CD14-positive monocyte (primary cell): ENCODE data around the gene SCAF11. TPM values are rescaled to one million over a fixed set of nuclear protein-coding genes. Genes with fewer than 3 reads are reported as not detected.

Experiments
- DNase-seq, 3 donors: peaks; one replicate each; pipeline ENCODE4 v3.0.0-alpha.2; 2011 to 2022
- H2AFZ ChIP-seq: 2 replicates; pipeline ENCODE4 v1.6.0; 2012; ENCODE audit warnings: mild to moderate bottlenecking, low read depth, low read length, inconsistent platforms; ENCODE audit not compliant: insufficient read depth, poor library complexity, severe bottlenecking
- H3K27ac ChIP-seq, 2 donors: 1 replicate in 1 of 2; 2 replicates in 1 of 2; pipeline ENCODE4 v1.5.1; 2012 to 2013; ENCODE audit warnings: low read length in 2 of 2, control low read depth in 1 of 2, inconsistent platforms in 1 of 2, low read depth in 1 of 2, mild to moderate bottlenecking in 1 of 2
- H3K27me3 ChIP-seq, 2 donors: one replicate each; pipeline versions ENCODE4 v1.6.0 to v1.6.1; 2011 to 2013; ENCODE audit warnings: low read length in 2 of 2; ENCODE audit not compliant: control insufficient read depth in 2 of 2, insufficient read depth in 2 of 2
- H3K36me3 ChIP-seq, 2 donors: replicated peaks in 1 of 2; 1 replicate in 1 of 2; 2 replicates in 1 of 2; pipeline versions ENCODE4 v1.5.1 to v1.6.1; 2012 to 2013; ENCODE audit warnings: low read length in 2 of 2, control low read depth in 1 of 2, inconsistent platforms in 1 of 2, mild to moderate bottlenecking in 1 of 2; ENCODE audit not compliant: insufficient read depth in 2 of 2, control insufficient read depth in 1 of 2
- H3K4me1 ChIP-seq, 2 donors: 1 replicate in 1 of 2; 2 replicates in 1 of 2; pipeline versions ENCODE4 v1.5.1 to v1.6.1; 2012 to 2013; ENCODE audit warnings: low read length in 2 of 2, control low read depth in 1 of 2, inconsistent platforms in 1 of 2, mild to moderate bottlenecking in 1 of 2, moderate library complexity in 1 of 2; ENCODE audit not compliant: insufficient read depth in 2 of 2, control insufficient read depth in 1 of 2
- H3K4me2 ChIP-seq: replicated peaks from 2 replicates; pipeline ENCODE3; 2012; ENCODE audit warnings: low read length, moderate library complexity, mild to moderate bottlenecking; ENCODE audit not compliant: poor library complexity, severe bottlenecking; ENCODE audit errors: extremely low read depth
- H3K4me3 ChIP-seq, 3 experiments: fragments of 200-600 bp in 1 of 3; sonication (generic) in 1 of 3; replicated peaks in 1 of 3; 1 replicate in 2 of 3; 2 replicates in 1 of 3; pipeline ENCODE4 v1.5.1; 2011 to 2013; ENCODE audit warnings: low read length in 3 of 3, mild to moderate bottlenecking in 3 of 3, control low read depth in 2 of 3, low read depth in 2 of 3, inconsistent platforms in 1 of 3, moderate library complexity in 1 of 3
- H3K79me2 ChIP-seq: 2 replicates; pipeline ENCODE4 v1.6.0; 2012; ENCODE audit warnings: mild to moderate bottlenecking, control low read depth, inconsistent platforms, low read length, moderate library complexity; ENCODE audit not compliant: insufficient read depth
- H3K9ac ChIP-seq: 2 replicates; pipeline ENCODE4 v1.6.0; 2017; ENCODE audit warnings: low read length, mild to moderate bottlenecking; ENCODE audit not compliant: insufficient read depth, poor library complexity, severe bottlenecking
- H3K9me3 ChIP-seq, 2 donors: replicated peaks in 1 of 2; 1 replicate in 1 of 2; 2 replicates in 1 of 2; pipeline versions ENCODE4 v1.5.1 to v1.6.1; 2012 to 2013; ENCODE audit warnings: low read length in 2 of 2, control low read depth in 1 of 2; ENCODE audit not compliant: control insufficient read depth in 1 of 2, insufficient read depth in 1 of 2
- H4K20me1 ChIP-seq: 2 replicates; pipeline ENCODE4 v1.6.0; 2012; ENCODE audit warnings: mild to moderate bottlenecking, low read length, control low read depth, moderate library complexity; ENCODE audit not compliant: insufficient read depth
- H3K27ac Mint-ChIP-seq, 7 donors: one replicate each; pipeline ENCODE4 v1.8.0; 2020; ENCODE audit warnings: mild to moderate bottlenecking in 7 of 7, mixed read lengths in 7 of 7, moderate library complexity in 6 of 7, inconsistent platforms in 2 of 7
- H3K27me3 Mint-ChIP-seq, 3 donors: one replicate each; pipeline ENCODE4 v1.8.0; 2021 to 2022; ENCODE audit warnings: low read depth in 3 of 3, mild to moderate bottlenecking in 3 of 3, mixed read lengths in 3 of 3, moderate library complexity in 3 of 3, inconsistent platforms in 1 of 3
- H3K36me3 Mint-ChIP-seq, 2 donors: one replicate each; pipeline ENCODE4 v1.8.0; 2020; ENCODE audit warnings: mixed read lengths in 2 of 2, inconsistent platforms in 1 of 2, mild to moderate bottlenecking in 1 of 2
- H3K4me1 Mint-ChIP-seq: one replicate; pipeline ENCODE4 v1.8.0; 2020; ENCODE audit warnings: mild to moderate bottlenecking, mixed read lengths
- H3K4me3 Mint-ChIP-seq, 2 donors: one replicate each; pipeline ENCODE4 v1.8.0; 2020; ENCODE audit warnings: mild to moderate bottlenecking in 2 of 2, mixed read lengths in 2 of 2, moderate library complexity in 1 of 2
- H3K9me3 Mint-ChIP-seq, 7 donors: one replicate each; pipeline ENCODE4 v1.8.0; 2020 to 2022; ENCODE audit warnings: mixed read lengths in 7 of 7, mild to moderate bottlenecking in 6 of 7, moderate library complexity in 6 of 7, inconsistent platforms in 2 of 7
- WGBS: methylation state at CpG from one replicate; pipeline ENCODE4 v1.1.5; 2013; ENCODE audit warnings: missing lambda C conversion rate; ENCODE audit not compliant: insufficient coverage; 5-methylcytosine and 5-hydroxymethylcytosine counted together
- intact Hi-C, 2 donors: fragments of 100-400 bp; cut with micrococcal nuclease; formaldehyde crosslinking; loops; one replicate each; pipeline versions ENCODE4 v1.15.0 to v1.15.1; 2023
- polyA plus RNA-seq, 3 donors: library from polyadenylated mRNA; depleted of rRNA in 1 of 3; unstranded in 2 of 3; stranded (reverse) in 1 of 3; fragments of 300-500 nt in 2 of 3; fragments of >200 nt in 1 of 3; fragmentation: Illumina TruSeq in 2 of 3; gene quantifications; 1 replicate in 2 of 3; 2 replicates in 1 of 3; pipeline ENCODE4 v1.2.3, GENCODE V29; 2012 to 2021
- TF ChIP-seq, protein P1 (sequence below): fragments of 200-600 bp; IDR thresholded peaks from one replicate; pipeline ENCODE4 v1.8.0; 2022; ENCODE audit warnings: antibody characterized with exemption, mild to moderate bottlenecking

The SCAF11 gene
- polyA plus RNA-seq, 3 donors = 32.6 to 73.4 (median 56.1) TPM

DNA sequence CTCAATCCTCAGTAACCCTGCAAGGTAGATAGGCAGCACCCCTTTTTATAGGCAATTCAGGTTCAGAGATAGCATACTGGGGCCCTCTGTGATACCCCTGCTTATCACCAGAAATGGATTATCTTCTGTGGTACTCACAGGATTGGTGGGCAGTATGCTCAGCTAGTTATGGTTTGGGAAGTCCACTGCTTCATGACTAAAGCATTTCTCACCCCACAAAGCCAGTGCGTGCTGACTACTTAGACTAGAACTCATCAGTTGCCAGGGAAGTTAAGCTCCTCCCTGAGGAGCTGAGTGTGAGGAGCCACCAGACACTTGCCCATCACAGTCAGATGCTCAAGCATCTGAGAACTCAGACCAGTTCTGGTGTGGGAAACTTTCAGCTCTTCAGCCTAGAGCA is 76.3 kb downstream of the SCAF11 start:
- DNase-seq = peak in 1 of 3 donors; percentile 16
- TF ChIP-seq, protein P1, sequence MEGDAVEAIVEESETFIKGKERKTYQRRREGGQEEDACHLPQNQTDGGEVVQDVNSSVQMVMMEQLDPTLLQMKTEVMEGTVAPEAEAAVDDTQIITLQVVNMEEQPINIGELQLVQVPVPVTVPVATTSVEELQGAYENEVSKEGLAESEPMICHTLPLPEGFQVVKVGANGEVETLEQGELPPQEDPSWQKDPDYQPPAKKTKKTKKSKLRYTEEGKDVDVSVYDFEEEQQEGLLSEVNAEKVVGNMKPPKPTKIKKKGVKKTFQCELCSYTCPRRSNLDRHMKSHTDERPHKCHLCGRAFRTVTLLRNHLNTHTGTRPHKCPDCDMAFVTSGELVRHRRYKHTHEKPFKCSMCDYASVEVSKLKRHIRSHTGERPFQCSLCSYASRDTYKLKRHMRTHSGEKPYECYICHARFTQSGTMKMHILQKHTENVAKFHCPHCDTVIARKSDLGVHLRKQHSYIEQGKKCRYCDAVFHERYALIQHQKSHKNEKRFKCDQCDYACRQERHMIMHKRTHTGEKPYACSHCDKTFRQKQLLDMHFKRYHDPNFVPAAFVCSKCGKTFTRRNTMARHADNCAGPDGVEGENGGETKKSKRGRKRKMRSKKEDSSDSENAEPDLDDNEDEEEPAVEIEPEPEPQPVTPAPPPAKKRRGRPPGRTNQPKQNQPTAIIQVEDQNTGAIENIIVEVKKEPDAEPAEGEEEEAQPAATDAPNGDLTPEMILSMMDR = no peak
- intact Hi-C loops = no loop called here
- no peaks in the 10 kb centered on the region for H3K9me3 ChIP-seq
- H3K4me2 ChIP-seq = no peak overlapping the region
- no peak overlapping the region for H2AFZ ChIP-seq
- peaks cover 6 to 16% of the 10 kb centered on the region in 2 donors for H3K36me3 Mint-ChIP-seq
- H3K27ac Mint-ChIP-seq = no peak overlapping the region
- H3K27me3 ChIP-seq = no peaks in the 10 kb centered on the region
- no peak overlapping the region for H3K9ac ChIP-seq
- H3K4me1 ChIP-seq = no peaks in the 10 kb centered on the region
- no peak overlapping the region for H3K4me3 Mint-ChIP-seq
- 83% methylated on average over 1 of the region's 1 CpG for WGBS
- no peaks in the 10 kb centered on the region for H3K4me1 Mint-ChIP-seq
- H3K27ac ChIP-seq = no peak overlapping the region
- no peaks in the 10 kb centered on the region for H3K27me3 Mint-ChIP-seq
- no peaks in the 10 kb centered on the region for H3K9me3 Mint-ChIP-seq
- H3K36me3 ChIP-seq = peaks cover 0 to 7% of the 10 kb centered on the region in 2 donors
- H4K20me1 ChIP-seq = peaks cover under 1% of the 10 kb centered on the region
- H3K79me2 ChIP-seq = no peaks in the 10 kb centered on the region
- no peak overlapping the region for H3K4me3 ChIP-seq

DNA sequence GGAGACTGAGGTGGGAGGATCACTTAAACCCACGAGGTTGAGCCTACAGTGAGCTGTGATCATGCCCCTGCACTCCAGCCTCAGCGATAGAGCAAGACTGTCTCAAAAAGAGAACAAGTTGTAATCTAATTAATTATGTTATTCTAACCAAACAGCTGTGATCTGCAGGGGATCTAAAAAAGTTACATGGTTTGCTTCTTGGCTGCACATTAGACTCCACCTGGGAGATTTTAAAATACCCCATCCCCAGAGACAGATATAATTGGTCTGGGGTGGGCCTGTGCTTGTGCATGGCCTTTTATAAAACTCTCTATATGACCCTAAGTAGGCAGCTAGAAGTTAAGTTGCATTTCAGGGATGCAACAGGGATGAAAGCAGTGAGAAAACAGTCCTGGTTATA is 76.7 kb downstream of the SCAF11 start:
- Mint-ChIP-seq H3K4me3 (no peak overlapping the region), H3K4me1 (no peaks in the 10 kb centered on the region), H3K9me3 (no peaks in the 10 kb centered on the region), H3K36me3 (peaks cover 7 to 17% of the 10 kb centered on the region in 2 donors), H3K27ac (no peak overlapping the region), H3K27me3 (no peaks in the 10 kb centered on the region)
- Histone ChIP-seq H3K27me3 (no peaks in the 10 kb centered on the region), H3K79me2 (no peaks in the 10 kb centered on the region), H3K9me3 (no peaks in the 10 kb centered on the region), H3K27ac (no peak overlapping the region), H3K4me3 (no peak overlapping the region), H4K20me1 (no peaks in the 10 kb centered on the region), H3K36me3 (peaks cover 0 to 12% of the 10 kb centered on the region in 2 donors), H2AFZ (no peak overlapping the region), H3K9ac (no peak overlapping the region), H3K4me1 (no peaks in the 10 kb centered on the region), H3K4me2 (no peak overlapping the region)
- intact Hi-C loops = no loop called here
- no peak for DNase-seq
- TF ChIP-seq, protein P1 = no peak
- no CpG with 5 or more reads among the region's 2 CpGs for WGBS
